OCI-LY1 (cell line): Measurements from ENCODE around the gene ZDHHC4.

Experiments
- EZH2 ChIP-seq: fragments of 200-600 bp; sonication (generic), shearing (Covaris generic); IDR thresholded peaks from 2 replicates; pipeline ENCODE4 v1.8.0; 2017; ENCODE audit warnings: borderline replicate concordance, mixed run types, mild to moderate bottlenecking, antibody characterized with exemption, low read length, moderate library complexity, mixed read lengths
- TF ChIP-seq, protein P1 (sequence below): fragments of 200-600 bp; sonication (generic), shearing (Covaris generic); IDR thresholded peaks from 2 replicates; pipeline ENCODE4 v1.5.1; 2017; ENCODE audit warnings: mild to moderate bottlenecking, antibody characterized with exemption, low read length, moderate library complexity, mixed read lengths

DNA sequence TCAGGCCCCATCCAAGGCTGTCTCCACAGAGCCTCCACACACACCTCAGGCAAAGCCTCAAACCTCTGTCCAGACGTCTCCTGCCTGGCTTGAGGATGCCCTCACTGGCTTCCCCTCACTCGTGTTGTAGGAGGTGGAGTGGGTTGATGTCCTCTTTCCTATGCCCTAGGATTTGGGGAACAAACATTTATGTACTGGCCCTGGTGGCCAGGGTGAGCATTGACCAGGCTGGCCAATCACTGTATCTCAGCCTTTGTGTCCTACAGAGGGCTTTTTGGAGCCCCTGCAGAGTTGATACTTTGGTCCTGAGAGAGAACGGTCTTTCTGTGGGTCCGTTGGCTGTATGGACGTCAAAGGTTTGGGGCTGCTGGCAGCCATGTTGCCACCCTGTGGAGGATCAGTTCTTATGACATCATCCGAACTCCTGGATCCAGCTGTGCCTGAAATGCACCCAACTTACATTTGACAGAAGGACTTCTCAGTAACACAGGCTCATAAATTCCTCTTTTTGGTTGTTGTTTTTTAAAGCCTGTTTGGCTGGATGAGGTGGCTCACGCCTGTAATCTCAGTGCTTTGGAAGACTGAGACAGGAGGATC is 23.7 kb upstream of the ZDHHC4 start:
- TF ChIP-seq EZH2, result no peak
- TF ChIP-seq, protein P1, sequence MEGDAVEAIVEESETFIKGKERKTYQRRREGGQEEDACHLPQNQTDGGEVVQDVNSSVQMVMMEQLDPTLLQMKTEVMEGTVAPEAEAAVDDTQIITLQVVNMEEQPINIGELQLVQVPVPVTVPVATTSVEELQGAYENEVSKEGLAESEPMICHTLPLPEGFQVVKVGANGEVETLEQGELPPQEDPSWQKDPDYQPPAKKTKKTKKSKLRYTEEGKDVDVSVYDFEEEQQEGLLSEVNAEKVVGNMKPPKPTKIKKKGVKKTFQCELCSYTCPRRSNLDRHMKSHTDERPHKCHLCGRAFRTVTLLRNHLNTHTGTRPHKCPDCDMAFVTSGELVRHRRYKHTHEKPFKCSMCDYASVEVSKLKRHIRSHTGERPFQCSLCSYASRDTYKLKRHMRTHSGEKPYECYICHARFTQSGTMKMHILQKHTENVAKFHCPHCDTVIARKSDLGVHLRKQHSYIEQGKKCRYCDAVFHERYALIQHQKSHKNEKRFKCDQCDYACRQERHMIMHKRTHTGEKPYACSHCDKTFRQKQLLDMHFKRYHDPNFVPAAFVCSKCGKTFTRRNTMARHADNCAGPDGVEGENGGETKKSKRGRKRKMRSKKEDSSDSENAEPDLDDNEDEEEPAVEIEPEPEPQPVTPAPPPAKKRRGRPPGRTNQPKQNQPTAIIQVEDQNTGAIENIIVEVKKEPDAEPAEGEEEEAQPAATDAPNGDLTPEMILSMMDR, result no peak
